HL-60/S4 (cell line): ENCODE measurements around the gene CNKSR3.
"Not testable (repeated sequence)": the region's sequence is repeated elsewhere in the genome, so short reads cannot be mapped to it uniquely, and the experiment has no call there.

Experiments
- in situ Hi-C: fragments of 300-500 bp; cut with MboI; formaldehyde crosslinking; loops from 2 replicates; pipeline ENCODE4 v1.14.3; 2022; ENCODE audit warnings: low sequenced_read_pairs

Gene CNKSR3

GRCh38 chr6:154510144-154510905 is at the start of gene CNKSR3:
Gene CNKSR3 (minus strand): TSS chr6:154510685. CDS start chr6:154510114, 571 bp downstream.
- in situ Hi-C loops = no loop called here

- in situ Hi-C loops = no loop called here
Observed at GRCh38 chr6:154558984-154559383, 48.5 kb upstream of the CNKSR3 start.

DNA sequence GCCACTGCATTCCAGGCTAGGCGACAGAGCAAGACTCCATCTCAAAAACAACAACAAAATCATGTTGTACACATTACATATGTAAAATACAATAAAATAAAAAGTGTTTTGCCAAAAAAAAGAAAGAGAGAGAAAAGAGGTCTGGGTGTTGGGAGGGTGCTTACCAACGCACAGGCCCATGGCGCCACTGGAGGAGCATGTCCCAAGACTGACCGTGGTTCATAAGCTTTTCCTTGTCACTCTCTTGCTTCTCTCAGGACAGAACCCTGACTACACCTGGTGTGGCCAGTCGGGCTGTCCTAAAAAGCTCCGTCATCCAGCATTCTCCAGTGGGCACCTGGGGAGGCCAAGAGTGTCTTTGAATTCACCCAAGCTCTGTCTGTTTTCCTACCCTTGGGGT is 48.0 kb upstream of the CNKSR3 start:
- in situ Hi-C loops = no loop called here

GRCh38 chr6:154555073-154555677 is 44.7 kb upstream of the CNKSR3 start:
- in situ Hi-C loops = no loop called here

GRCh38 chr6:154554491-154554890 is 44.0 kb upstream of the CNKSR3 start:
- in situ Hi-C loops = no loop called here

- in situ Hi-C loops = no loop called here
Observed at GRCh38 chr6:154550779-154551178, 40.3 kb upstream of the CNKSR3 start.

- in situ Hi-C loops = no loop called here
Observed at GRCh38 chr6:154549179-154549578, 38.7 kb upstream of the CNKSR3 start.

DNA sequence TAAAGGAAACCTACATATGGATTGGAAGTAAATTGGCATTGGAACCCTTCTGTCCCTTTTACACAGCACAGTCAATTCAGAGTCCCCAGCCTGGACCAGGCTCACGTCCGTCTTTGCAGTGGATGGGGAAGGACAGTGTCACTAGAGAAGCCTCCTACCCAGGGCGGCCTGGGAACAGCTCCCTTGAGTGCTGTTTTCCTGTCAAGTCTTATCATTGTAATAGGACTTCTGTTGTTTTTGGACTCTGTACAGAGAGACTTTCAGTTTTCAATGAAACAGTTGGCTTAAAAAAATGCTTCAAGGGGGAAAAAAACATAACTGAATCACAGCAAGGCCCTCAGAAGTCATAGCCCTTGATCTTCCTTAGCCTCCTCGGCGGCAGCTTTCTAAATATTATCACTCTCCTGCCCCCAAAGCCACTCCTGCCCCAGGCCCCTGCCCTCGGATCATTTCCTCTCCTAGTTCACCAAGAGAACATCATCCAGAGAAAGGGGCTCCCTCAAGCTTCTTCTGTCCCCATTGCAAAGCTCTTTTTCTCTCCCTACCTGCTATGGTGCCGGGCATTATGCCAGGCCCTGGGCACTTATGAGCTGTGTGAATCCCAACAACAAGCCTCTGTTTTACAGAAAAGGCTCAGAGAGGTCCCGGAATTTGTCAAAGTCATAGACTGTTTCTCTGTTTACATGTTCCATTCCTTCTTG is 37.8 kb upstream of the CNKSR3 start:
- in situ Hi-C loops = no loop called here

DNA sequence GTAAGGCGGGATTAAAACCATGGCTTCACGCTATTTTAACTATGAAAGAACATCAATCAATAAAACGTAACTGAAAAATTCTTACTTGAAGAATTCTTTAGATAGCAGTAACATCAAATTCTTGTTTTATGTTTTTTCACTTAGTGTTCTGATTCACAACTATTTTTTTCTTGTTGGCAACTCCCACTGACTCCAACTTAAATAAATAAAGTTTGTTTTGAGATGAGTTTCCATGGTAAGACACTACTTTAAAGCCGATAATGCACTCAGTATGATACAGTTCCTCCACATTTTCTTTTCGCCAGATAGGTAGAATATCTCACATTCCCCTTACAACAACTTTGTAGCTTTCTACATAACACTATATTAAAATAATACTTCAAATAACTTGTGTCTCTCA is 33.1 kb upstream of the CNKSR3 start:
- in situ Hi-C loops = no loop called here

DNA sequence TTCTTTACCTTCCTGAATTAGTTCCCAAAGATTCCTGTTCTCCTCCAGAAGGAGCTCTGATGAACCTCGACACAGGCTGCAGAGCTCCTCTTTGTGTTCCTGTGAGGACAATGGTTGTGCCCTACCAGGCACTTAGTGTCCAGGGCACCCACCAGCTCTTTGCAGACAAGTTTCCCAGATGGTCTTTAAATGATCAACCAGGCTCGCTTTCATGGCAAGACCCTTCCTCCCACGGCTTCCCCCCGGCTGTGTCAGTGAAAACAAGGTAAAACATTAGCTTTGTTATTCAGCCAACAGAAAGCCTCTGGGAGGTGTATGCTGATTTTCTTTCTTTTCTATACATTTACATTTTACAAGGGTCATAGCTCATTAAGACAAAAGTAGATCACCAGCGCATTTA is 32.3 kb upstream of the CNKSR3 start:
- in situ Hi-C loops = no loop called here

- in situ Hi-C loops = not testable (repeated sequence)
Observed at GRCh38 chr6:154541837-154542236, 31.4 kb upstream of the CNKSR3 start.

DNA sequence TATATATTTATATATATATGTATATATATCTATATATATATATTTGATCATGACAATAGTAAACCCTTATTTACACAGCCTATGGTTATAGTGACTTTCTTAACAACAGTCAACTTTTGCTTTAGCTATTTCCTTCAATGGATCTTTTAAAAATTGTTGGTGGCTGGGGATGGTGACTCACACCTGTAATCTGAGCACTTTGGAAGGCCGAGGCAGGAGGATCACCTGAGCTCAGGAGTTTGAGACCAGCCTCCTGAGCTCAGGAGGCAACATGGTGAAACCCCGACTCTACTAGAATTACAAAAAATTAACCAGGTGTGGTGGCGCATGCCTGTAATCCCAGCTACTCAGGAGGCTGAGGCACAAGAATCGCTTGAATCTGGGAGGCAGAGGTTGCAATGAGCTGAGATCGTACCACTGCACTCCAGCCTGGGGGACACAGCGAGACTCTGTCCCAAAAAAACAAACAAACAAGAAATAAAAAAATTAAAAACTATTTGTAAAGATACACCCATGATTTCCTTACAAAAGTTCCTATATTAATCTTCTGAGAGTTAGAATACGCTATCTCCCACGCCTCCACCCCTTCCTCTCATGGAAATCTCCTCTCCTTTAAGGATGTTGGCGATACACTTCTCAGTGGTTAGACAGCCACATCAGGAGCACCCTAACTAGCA is 29.2 kb upstream of the CNKSR3 start:
- in situ Hi-C loops = no loop called here

GRCh38 chr6:154538640-154539191 is 28.2 kb upstream of the CNKSR3 start:
- in situ Hi-C loops = no loop called here

GRCh38 chr6:154537511-154538325 is 27.2 kb upstream of the CNKSR3 start:
- in situ Hi-C loops = no loop called here

DNA sequence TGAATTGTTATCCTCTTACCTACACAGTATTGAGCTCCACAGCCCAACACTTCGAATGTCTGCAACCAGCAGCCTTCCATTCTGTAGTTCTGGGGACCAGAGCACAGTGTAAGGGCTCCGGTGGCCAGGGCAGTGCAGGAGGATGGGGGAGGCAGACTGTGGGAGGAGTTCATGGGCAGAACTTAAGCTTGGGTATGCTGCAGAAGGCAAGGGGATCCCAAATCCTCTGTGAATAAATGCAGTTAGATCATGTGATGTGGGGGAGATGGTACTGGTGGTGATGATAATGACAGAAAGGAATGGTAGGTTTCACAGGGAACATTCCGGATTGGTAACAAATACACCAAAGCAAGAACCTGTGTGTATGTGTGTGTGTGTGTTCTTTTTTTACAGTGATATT is 26.5 kb upstream of the CNKSR3 start:
- in situ Hi-C loops = no loop called here

- in situ Hi-C loops = no loop called here
Observed at GRCh38 chr6:154536255-154536654, 25.8 kb upstream of the CNKSR3 start.

GRCh38 chr6:154535851-154536250 is 25.4 kb upstream of the CNKSR3 start:
- in situ Hi-C loops = no loop called here

DNA sequence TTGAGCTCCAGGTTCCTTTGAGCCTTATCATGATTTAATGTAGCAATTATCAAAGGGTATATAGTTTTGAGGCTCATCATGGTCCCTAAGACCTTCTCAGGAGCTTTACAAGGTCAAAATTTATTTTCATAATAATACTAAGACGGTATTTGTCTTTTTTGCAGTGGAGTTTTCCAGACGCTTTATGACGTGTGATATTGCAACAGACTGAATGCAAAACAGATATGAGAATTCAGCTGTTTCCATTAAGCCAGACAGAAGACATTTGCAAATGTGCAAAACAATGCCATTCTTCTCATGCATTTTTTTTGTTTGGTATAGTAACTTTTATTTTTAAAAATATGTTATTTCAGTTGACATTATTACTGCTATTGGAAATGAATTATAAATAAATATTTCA is 24.7 kb upstream of the CNKSR3 start:
- in situ Hi-C loops = no loop called here

- in situ Hi-C loops = no loop called here
Observed at GRCh38 chr6:154534531-154534930, 24.0 kb upstream of the CNKSR3 start.

DNA sequence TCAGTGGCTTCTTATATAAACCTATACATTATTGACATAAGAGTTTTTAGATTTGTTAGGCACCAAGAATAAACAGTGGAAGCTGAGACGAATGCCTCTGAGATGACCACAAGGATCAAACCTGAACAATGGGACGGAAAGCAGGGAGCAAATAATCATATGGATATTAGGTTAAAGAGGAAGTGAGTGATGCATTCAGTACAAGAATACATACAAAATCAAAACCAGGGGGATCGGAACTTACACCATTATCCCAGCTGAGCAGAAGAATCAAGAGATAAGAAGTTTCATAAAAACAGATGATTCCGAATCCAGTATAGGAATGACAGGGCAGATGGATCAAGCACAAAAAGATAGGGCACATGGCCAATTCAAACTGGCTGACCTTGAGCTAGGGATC is 21.9 kb upstream of the CNKSR3 start:
- in situ Hi-C loops = no loop called here
